ENCODE measurements around the gene ARHGEF28. TPM values are rescaled to one million over a fixed set of nuclear protein-coding genes. Genes with fewer than 3 reads are reported as not detected.

Gene ARHGEF28
- total and polyA plus RNA-seq, 5 experiments from 2014 or later: 0.52 TPM; not detected in 4

DNA sequence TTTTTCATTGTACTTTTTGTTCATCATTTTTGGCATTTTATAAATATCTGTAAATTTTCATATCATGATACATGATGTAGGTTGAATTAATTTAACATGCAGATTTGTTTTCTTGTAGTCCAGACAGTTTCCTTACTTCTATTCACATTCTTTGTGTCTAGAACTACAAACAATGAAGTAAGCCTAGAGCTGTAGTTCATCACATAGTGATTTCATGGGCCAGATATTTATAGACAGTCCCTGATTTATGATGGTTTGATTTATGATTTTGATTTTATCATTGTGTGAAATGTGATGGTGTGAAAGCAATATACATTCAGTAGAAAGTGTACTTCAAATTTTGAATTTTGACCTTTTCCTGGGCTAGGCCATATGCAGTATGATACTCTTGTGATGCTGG is 139.0 kb downstream of the ARHGEF28 start:
- H3K9me3 Mint-ChIP-seq: peaks cover 0 to 31% (median 13%) of the 10 kb centered on the region in 9 donors
- H3K4me1 Mint-ChIP-seq: peaks cover 0 to under 1% (median 0%) of the 10 kb centered on the region in 4 donors
- H3K4me3 Mint-ChIP-seq: no peak overlapping the region
- peaks cover 0 to 8% (median 0%) of the 10 kb centered on the region in 3 donors for H3K36me3 Mint-ChIP-seq
- POLR2A ChIA-PET: no interaction called here
- DNase-seq (no peak), ATAC-seq (no peak)
- peaks cover 0 to 7% (median under 1%) of the 10 kb centered on the region in 5 donors for H3K27me3 Mint-ChIP-seq
- no peak overlapping the region for H3K27ac Mint-ChIP-seq

- no peaks in the 10 kb centered on the region for H3K4me1 Mint-ChIP-seq
- no peak for DNase-seq
- H3K27me3 Mint-ChIP-seq: peaks cover 1 to 11% (median 7%) of the 10 kb centered on the region in 5 donors
- ATAC-seq: no peak
- H3K9me3 Mint-ChIP-seq: peaks cover 0 to 31% (median 13%) of the 10 kb centered on the region in 9 donors
- H3K27ac Mint-ChIP-seq: no peak overlapping the region
- H3K4me3 Mint-ChIP-seq: no peak overlapping the region
- peaks cover 0 to 8% (median 0%) of the 10 kb centered on the region in 3 donors for H3K36me3 Mint-ChIP-seq
- POLR2A ChIA-PET: no interaction called here
These were observed 140.9 kb downstream of the ARHGEF28 start for GRCh38 chr5:73766902-73767301.

- POLR2A ChIA-PET: no interaction called here
- no peak for ATAC-seq
- no peak for DNase-seq
These were observed 144.4 kb downstream of the ARHGEF28 start for GRCh38 chr5:73770172-73771025.

GRCh38 chr5:73774924-73775323 is 148.9 kb downstream of the ARHGEF28 start:
- DNase-seq (no peak), ATAC-seq (no peak)
- no peaks in the 10 kb centered on the region for H3K4me1 Mint-ChIP-seq
- no peak overlapping the region for H3K4me3 Mint-ChIP-seq
- POLR2A ChIA-PET: no interaction called here
- H3K36me3 Mint-ChIP-seq: no peaks in the 10 kb centered on the region
- H3K9me3 Mint-ChIP-seq: no peaks in the 10 kb centered on the region
- H3K27ac Mint-ChIP-seq: no peak overlapping the region
- H3K27me3 Mint-ChIP-seq: peaks cover 0 to 11% (median 8%) of the 10 kb centered on the region in 5 donors

More at GRCh38 chr5:73770172-73771025, 144.4 kb downstream of the ARHGEF28 start:
- Mint-ChIP-seq H3K36me3 (peaks cover 0 to 8% (median 0%) of the 10 kb centered on the region in 3 donors), H3K9me3 (peaks cover 0 to 31% (median 13%) of the 10 kb centered on the region in 9 donors), H3K27me3 (peaks cover 0 to 11% (median 8%) of the 10 kb centered on the region in 5 donors), H3K27ac (no peak overlapping the region), H3K4me3 (no peak overlapping the region), H3K4me1 (no peaks in the 10 kb centered on the region)

DNA sequence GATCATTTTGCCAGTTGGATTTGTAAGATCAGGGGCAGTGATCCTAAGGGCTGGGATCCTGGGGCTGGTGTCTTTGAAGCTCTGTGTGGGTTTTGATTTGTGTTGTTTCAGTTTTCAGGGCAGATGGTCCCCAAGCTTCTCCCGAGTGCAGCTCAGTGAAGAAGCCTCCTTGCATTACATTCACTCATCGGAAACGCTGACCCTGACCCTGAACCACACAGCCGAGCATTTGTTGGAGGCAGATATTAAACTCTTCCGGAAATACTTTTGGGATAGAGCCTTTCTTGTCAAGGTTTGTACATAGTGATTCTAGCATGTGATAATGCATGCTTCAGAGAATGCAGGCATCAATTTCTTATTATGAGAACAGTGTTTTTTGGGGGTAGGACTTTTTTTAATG is 150.4 kb downstream of the ARHGEF28 start:
- Mint-ChIP-seq H3K36me3 (no peaks in the 10 kb centered on the region), H3K4me3 (no peak overlapping the region), H3K27ac (no peak overlapping the region), H3K4me1 (no peaks in the 10 kb centered on the region), H3K27me3 (peaks cover 0 to 4% (median 0%) of the 10 kb centered on the region in 5 donors), H3K9me3 (no peaks in the 10 kb centered on the region)
- POLR2A ChIA-PET: no interaction called here
- ATAC-seq (no peak), DNase-seq (no peak)

DNA sequence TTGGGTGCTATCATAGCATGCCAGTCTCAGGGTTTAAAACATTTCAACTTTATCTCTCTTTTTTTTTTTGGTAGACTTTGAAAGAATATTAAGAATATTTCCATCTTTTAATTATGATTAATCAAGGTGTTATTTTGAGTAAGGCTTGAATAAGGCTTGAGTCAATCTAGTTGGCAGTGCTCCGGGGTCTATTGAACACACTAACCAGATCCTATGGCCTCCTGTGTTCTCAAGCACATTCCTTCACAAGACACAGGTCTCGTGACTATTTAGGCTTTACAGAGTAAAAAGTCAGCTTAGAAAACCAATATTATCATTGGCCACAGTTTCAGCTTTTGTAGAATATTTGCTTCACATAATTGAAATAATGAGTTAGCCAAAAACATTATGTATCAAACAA is 151.2 kb downstream of the ARHGEF28 start:
- no peaks in the 10 kb centered on the region for H3K4me1 Mint-ChIP-seq
- ATAC-seq: no peak

GRCh38 chr5:73780302-73781080 is 154.5 kb downstream of the ARHGEF28 start:
- H3K36me3 Mint-ChIP-seq: no peaks in the 10 kb centered on the region
- no peak overlapping the region for H3K27ac Mint-ChIP-seq
- DNase-seq: no peak
- ATAC-seq: no peak
- H3K27me3 Mint-ChIP-seq: peaks cover 1 to 15% (median 7%) of the 10 kb centered on the region in 5 donors
- H3K4me3 Mint-ChIP-seq: no peak overlapping the region
- POLR2A ChIA-PET: no interaction called here
- no peaks in the 10 kb centered on the region for H3K9me3 Mint-ChIP-seq
- no peaks in the 10 kb centered on the region for H3K4me1 Mint-ChIP-seq

More for the DNA sequence above, 151.2 kb downstream of the ARHGEF28 start:
- no peaks in the 10 kb centered on the region for H3K36me3 Mint-ChIP-seq
- no peaks in the 10 kb centered on the region for H3K9me3 Mint-ChIP-seq
- no peak overlapping the region for H3K27ac Mint-ChIP-seq
- no peak for DNase-seq
- POLR2A ChIA-PET: no interaction called here
- no peak overlapping the region for H3K4me3 Mint-ChIP-seq
- H3K27me3 Mint-ChIP-seq: peaks cover 0 to 4% (median 0%) of the 10 kb centered on the region in 5 donors

DNA sequence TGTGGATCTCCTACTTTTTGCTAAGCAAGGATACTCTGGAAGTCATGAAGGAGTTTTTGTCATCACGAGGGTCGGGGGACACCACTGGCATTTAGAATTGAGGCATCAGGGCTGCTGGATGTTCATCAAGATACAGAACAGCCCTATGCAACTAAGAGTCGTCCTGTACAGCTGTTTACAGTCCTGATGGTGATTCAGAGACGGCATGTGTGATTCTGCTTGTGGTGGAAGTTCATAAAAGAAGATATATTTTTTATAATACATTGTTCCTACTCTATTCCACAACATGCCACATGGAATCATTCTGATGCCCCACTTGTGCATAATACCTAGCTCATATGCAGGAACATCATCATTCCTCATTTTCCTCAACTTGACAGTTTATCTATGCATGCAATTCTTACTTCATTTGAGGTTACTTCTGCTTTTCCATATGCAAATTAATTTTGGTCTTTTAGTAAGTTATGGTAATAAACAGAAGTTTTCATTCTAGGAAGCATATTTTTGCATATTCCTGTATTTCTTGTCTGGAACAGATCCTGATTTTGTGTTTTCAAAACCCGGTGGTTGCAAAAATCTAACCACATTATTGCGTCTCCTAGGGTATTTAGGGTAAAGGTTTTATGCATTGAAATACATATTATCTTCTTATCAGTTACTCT is 155.2 kb downstream of the ARHGEF28 start:
- Mint-ChIP-seq H3K27ac (no peak overlapping the region), H3K36me3 (no peaks in the 10 kb centered on the region), H3K4me1 (no peaks in the 10 kb centered on the region), H3K9me3 (no peaks in the 10 kb centered on the region), H3K4me3 (no peak overlapping the region), H3K27me3 (peaks cover 2 to 23% (median 8%) of the 10 kb centered on the region in 5 donors)
- ATAC-seq: no peak
- DNase-seq: no peak
- POLR2A ChIA-PET: no interaction called here

GRCh38 chr5:73783828-73784227 is 157.8 kb downstream of the ARHGEF28 start:
- Mint-ChIP-seq H3K9me3 (no peaks in the 10 kb centered on the region), H3K27ac (no peak overlapping the region), H3K27me3 (peaks cover 4 to 28% (median 11%) of the 10 kb centered on the region in 5 donors), H3K36me3 (no peaks in the 10 kb centered on the region), H3K4me1 (no peaks in the 10 kb centered on the region), H3K4me3 (no peak overlapping the region)
- no peak for ATAC-seq
- POLR2A ChIA-PET: no interaction called here
- DNase-seq: no peak

- Mint-ChIP-seq H3K27me3 (peaks cover 5 to 28% (median 13%) of the 10 kb centered on the region in 5 donors), H3K4me3 (no peak overlapping the region), H3K36me3 (no peaks in the 10 kb centered on the region), H3K27ac (peak overlapping the region in 1 of 10 donors; percentile 54), H3K9me3 (no peaks in the 10 kb centered on the region), H3K4me1 (no peaks in the 10 kb centered on the region)
- no peak for DNase-seq
- POLR2A ChIA-PET: no interaction called here
- ATAC-seq: no peak
These were observed 160.2 kb downstream of the ARHGEF28 start for GRCh38 chr5:73786043-73786831.

- H3K27ac Mint-ChIP-seq: no peak overlapping the region
- no peak for DNase-seq
- POLR2A ChIA-PET: no interaction called here
- H3K4me3 Mint-ChIP-seq: no peak overlapping the region
- no peaks in the 10 kb centered on the region for H3K9me3 Mint-ChIP-seq
- no peak for ATAC-seq
- peaks cover 14 to 27% (median 15%) of the 10 kb centered on the region in 5 donors for H3K27me3 Mint-ChIP-seq
- no peaks in the 10 kb centered on the region for H3K4me1 Mint-ChIP-seq
- no peaks in the 10 kb centered on the region for H3K36me3 Mint-ChIP-seq
These were observed 163.9 kb downstream of the ARHGEF28 start for GRCh38 chr5:73789851-73790281.

DNA sequence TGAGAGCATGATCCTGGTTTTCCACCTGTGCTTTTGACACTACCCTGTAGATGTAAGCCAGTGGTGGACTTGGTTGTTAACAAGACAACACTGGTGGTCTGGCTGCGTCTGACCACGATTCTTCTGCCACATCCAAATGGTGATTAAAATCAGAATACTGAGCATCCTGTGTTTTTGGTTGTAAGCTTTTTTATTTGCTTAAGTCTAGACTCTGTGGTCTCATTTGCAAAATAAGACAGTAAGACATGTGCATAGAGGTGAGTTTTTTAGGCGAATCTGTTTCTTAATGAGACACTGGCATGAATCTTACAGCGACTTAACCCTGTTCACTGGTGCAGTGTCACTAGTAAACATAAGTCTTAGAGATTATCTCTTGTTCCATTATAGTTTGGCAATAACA is 165.4 kb downstream of the ARHGEF28 start:
- ATAC-seq (no peak), DNase-seq (no peak)
- POLR2A ChIA-PET: no interaction called here
- no peaks in the 10 kb centered on the region for H3K9me3 Mint-ChIP-seq
- no peaks in the 10 kb centered on the region for H3K36me3 Mint-ChIP-seq
- peaks cover 8 to 23% (median 16%) of the 10 kb centered on the region in 5 donors for H3K27me3 Mint-ChIP-seq
- peaks cover 0 to 4% (median 0%) of the 10 kb centered on the region in 4 donors for H3K4me1 Mint-ChIP-seq
- no peak overlapping the region for H3K4me3 Mint-ChIP-seq
- H3K27ac Mint-ChIP-seq: no peak overlapping the region

All from naive thymus-derived CD8-positive, alpha-beta T cell (primary cell).